MM.1S (cell line): ENCODE results near the gene LAMP1.

Source experiments
- DNase-seq: peaks from one replicate; pipeline ENCODE4 v3.0.0-alpha.2; 2015
- H2AFZ ChIP-seq: fragments of 300-600 bp; sonication (generic); 2 replicates; pipeline ENCODE4 v1.6.0; 2016; ENCODE audit warnings: antibody characterized with exemption, low read length
- H3F3A ChIP-seq: fragments of 300-600 bp; sonication (generic); 2 replicates; pipeline ENCODE4 v1.6.1; 2016; ENCODE audit warnings: mild to moderate bottlenecking, antibody characterized with exemption, low read length, moderate library complexity, mixed read lengths; ENCODE audit not compliant: insufficient read depth
- H3K27ac ChIP-seq: fragments of 300-600 bp; sonication (generic); 2 replicates; pipeline ENCODE4 v1.5.1; 2016; ENCODE audit warnings: mild to moderate bottlenecking, low read length
- H3K27me3 ChIP-seq: fragments of 300-600 bp; sonication (generic); replicated peaks from 2 replicates; pipeline ENCODE4 v1.6.0; 2016; ENCODE audit warnings: low read length; ENCODE audit not compliant: insufficient read depth
- H3K36me3 ChIP-seq: fragments of 300-600 bp; sonication (generic); replicated peaks from 2 replicates; pipeline ENCODE4 v1.6.1; 2016; ENCODE audit warnings: mild to moderate bottlenecking, low read length, mixed read lengths; ENCODE audit not compliant: insufficient read depth
- H3K4me1 ChIP-seq: fragments of 300-600 bp; sonication (generic); 2 replicates; pipeline ENCODE4 v1.6.1; 2016; ENCODE audit warnings: low read length, mixed read lengths
- H3K4me2 ChIP-seq: fragments of 300-600 bp; sonication (generic); 2 replicates; pipeline ENCODE4 v1.6.0; 2016; ENCODE audit warnings: low read depth, low read length
- H3K4me3 ChIP-seq: fragments of 300-600 bp; sonication (generic); 2 replicates; pipeline ENCODE4 v1.5.1; 2016; ENCODE audit warnings: low read length, mixed read lengths
- H3K79me2 ChIP-seq: fragments of 300-600 bp; sonication (generic); 2 replicates; pipeline ENCODE4 v1.6.1; 2016; ENCODE audit warnings: mixed run types, low read length, mixed read lengths
- H3K9ac ChIP-seq: fragments of 300-600 bp; sonication (generic); 2 replicates; pipeline ENCODE4 v1.6.1; 2016; ENCODE audit warnings: low read length, mixed read lengths
- H3K9me2 ChIP-seq: fragments of 300-600 bp; sonication (generic); replicated peaks from 2 replicates; pipeline ENCODE4 v1.6.1; 2016; ENCODE audit warnings: mild to moderate bottlenecking, low read length, mixed read lengths; ENCODE audit not compliant: insufficient read depth
- H3K9me3 ChIP-seq: fragments of 300-600 bp; sonication (generic); replicated peaks from 2 replicates; pipeline ENCODE4 v1.6.1; 2016; ENCODE audit warnings: mild to moderate bottlenecking, low read length, mixed read lengths; ENCODE audit not compliant: insufficient read depth
- H4K20me1 ChIP-seq: fragments of 300-600 bp; sonication (generic); 2 replicates; pipeline ENCODE4 v1.6.1; 2016; ENCODE audit warnings: mild to moderate bottlenecking, low read length, moderate library complexity, mixed read lengths; ENCODE audit not compliant: insufficient read depth
- EZH2 ChIP-seq: fragments of 300-600 bp; sonication (generic); optimal IDR thresholded peaks from 2 replicates; pipeline ENCODE3; 2017; ENCODE audit warnings: low read depth, mild to moderate bottlenecking, antibody characterized with exemption, low read length, mixed read lengths
- EZH2phosphoT487 ChIP-seq: fragments of 300-600 bp; sonication (generic); IDR thresholded peaks from 2 replicates; pipeline ENCODE4 v1.6.1; 2018; ENCODE audit warnings: antibody characterized with exemption, low read length
- TF ChIP-seq, protein P1 (sequence below): fragments of 300-600 bp; sonication (generic); IDR thresholded peaks from 2 replicates; pipeline ENCODE4 v1.5.1; 2016; ENCODE audit warnings: antibody characterized with exemption, low read length, mixed read lengths

LAMP1 gene

DNA sequence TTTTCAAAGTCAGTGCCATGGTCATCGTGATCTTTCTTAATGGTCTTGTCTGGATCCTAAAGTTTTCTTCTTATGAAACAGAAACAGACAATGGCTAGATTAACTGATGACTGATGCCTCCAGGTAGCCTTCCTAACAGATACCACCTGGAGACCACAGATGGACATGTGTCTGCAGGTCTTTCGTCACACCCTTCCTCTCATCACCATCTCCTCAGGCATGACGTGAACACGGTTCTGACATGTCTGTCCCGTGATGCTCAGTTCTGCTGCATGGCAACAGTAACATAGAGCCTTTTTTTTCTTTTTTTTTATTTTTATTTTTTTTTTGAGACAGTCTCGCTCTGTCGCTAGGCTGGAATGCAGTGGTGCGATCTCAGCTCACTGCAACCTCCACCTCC, 13.1 kb upstream of the LAMP1 start:
- H3K9me2 ChIP-seq, result no peaks in the 10 kb centered on the region
- no peaks in the 10 kb centered on the region for H4K20me1 ChIP-seq
- no peak overlapping the region for H3K9ac ChIP-seq
- H3K4me1 ChIP-seq, result peaks cover 4% of the 10 kb centered on the region; the same call in 1 of the 2 replicates
- H3K27me3 ChIP-seq, result peaks cover 24% of the 10 kb centered on the region
- no peak overlapping the region for H3K4me2 ChIP-seq
- H3F3A ChIP-seq, result peaks cover 4% of the 10 kb centered on the region
- H3K9me3 ChIP-seq, result no peaks in the 10 kb centered on the region
- TF ChIP-seq EZH2phosphoT487, result no peak
- TF ChIP-seq, protein P1, sequence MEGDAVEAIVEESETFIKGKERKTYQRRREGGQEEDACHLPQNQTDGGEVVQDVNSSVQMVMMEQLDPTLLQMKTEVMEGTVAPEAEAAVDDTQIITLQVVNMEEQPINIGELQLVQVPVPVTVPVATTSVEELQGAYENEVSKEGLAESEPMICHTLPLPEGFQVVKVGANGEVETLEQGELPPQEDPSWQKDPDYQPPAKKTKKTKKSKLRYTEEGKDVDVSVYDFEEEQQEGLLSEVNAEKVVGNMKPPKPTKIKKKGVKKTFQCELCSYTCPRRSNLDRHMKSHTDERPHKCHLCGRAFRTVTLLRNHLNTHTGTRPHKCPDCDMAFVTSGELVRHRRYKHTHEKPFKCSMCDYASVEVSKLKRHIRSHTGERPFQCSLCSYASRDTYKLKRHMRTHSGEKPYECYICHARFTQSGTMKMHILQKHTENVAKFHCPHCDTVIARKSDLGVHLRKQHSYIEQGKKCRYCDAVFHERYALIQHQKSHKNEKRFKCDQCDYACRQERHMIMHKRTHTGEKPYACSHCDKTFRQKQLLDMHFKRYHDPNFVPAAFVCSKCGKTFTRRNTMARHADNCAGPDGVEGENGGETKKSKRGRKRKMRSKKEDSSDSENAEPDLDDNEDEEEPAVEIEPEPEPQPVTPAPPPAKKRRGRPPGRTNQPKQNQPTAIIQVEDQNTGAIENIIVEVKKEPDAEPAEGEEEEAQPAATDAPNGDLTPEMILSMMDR, result no peak
- no peak for TF ChIP-seq EZH2
- no peaks in the 10 kb centered on the region for H3K79me2 ChIP-seq
- H2AFZ ChIP-seq, result no peak overlapping the region
- H3K4me3 ChIP-seq, result no peak overlapping the region
- no peak for DNase-seq
- H3K36me3 ChIP-seq, result no peaks in the 10 kb centered on the region
- no peak overlapping the region for H3K27ac ChIP-seq

DNA sequence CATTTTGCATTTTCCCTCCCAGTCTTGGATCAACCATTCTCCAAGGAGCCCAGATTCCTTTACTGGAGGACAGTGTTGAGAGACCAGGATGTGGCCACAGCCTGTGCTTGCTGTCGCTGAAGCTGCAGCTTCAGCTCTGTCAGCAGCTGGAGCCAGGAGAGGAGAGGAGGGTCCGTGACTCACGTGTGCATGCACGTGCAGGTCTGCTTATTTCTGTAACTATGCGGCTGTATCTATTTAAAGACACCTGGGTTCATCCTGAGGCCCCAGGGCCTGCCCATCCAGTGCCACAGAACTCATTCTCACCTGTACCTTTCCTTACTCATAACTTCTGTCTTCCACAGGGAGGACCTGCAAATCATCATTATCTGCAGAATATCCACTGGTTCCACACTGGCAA, 8.2 kb upstream of the LAMP1 start:
- DNase-seq, result peak; percentile 71
- no peaks in the 10 kb centered on the region for H3K36me3 ChIP-seq
- peaks cover 12% of the 10 kb centered on the region for H3K4me1 ChIP-seq
- no peak overlapping the region for H3K4me3 ChIP-seq
- TF ChIP-seq, protein P1, result no peak
- TF ChIP-seq EZH2phosphoT487, result no peak
- no peak for TF ChIP-seq EZH2
- H3K4me2 ChIP-seq, result peak overlapping the region; percentile 15; the same call in 1 of the 2 replicates
- no peaks in the 10 kb centered on the region for H3K9me2 ChIP-seq
- no peaks in the 10 kb centered on the region for H4K20me1 ChIP-seq
- peaks cover 41% of the 10 kb centered on the region for H3K27me3 ChIP-seq
- peak overlapping the region; percentile 8; the same call in 1 of the 2 replicates for H3K27ac ChIP-seq
- no peak overlapping the region for H2AFZ ChIP-seq
- H3K9me3 ChIP-seq, result no peaks in the 10 kb centered on the region
- no peaks in the 10 kb centered on the region for H3K79me2 ChIP-seq
- H3K9ac ChIP-seq, result no peak overlapping the region
- H3F3A ChIP-seq, result peaks cover 5% of the 10 kb centered on the region

DNA sequence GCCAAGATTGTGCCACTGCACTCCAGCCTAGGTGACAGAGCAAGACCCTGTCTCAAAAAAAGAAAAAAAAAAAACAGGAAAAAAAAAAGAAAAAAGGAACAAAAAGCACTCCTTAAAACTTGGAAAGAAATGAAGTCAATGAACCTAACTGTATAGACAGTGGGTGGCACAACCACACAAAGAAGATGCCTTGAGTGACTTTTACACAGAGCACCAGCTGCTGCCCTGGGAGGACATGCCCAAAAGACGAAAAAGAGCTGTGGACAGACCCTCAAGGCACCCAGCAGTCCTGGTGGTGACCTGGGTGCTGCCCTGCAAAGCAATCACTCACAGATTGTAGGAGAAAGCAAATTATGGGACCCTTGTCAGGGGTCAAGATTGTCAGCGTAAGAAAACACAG, 5.9 kb upstream of the LAMP1 start:
- Histone ChIP-seq H3K4me3 (no peak overlapping the region), H3K79me2 (no peaks in the 10 kb centered on the region), H2AFZ (no peak overlapping the region), H3F3A (peaks cover 5% of the 10 kb centered on the region), H3K27ac (no peak overlapping the region), H3K9me2 (no peaks in the 10 kb centered on the region), H3K27me3 (peaks cover 55% of the 10 kb centered on the region), H3K4me2 (no peak overlapping the region), H3K9me3 (no peaks in the 10 kb centered on the region), H3K4me1 (peaks cover 12% of the 10 kb centered on the region), H4K20me1 (no peaks in the 10 kb centered on the region), H3K9ac (no peak overlapping the region), H3K36me3 (no peaks in the 10 kb centered on the region)
- TF ChIP-seq EZH2phosphoT487 (no peak), EZH2 (no peak)
- TF ChIP-seq, protein P1, result no peak
- no peak for DNase-seq
